ENCODE data around the gene GGCX. TPM values are rescaled to one million over a fixed set of nuclear protein-coding genes. Genes with fewer than 3 reads are reported as not detected.

The GGCX gene
- 14.1 and 36.9 TPM in 2 replicates for polyA plus RNA-seq

GRCh38 chr2:85561280-85562212 lies at the start of gene GGCX:
TSS of gene GGCX (minus strand) at chr2:85561493. CDS start at chr2:85561428, 65 bp downstream.

GRCh38 chr2:85602476-85603234 lies 41.4 kb upstream of the GGCX start, which contains the start of gene TMEM150A:
TSS of gene TMEM150A (minus strand) at chr2:85602698. CDS start at chr2:85601948, 750 bp downstream.

GRCh38 chr2:85595301-85596025 lies 34.2 kb upstream of the GGCX start, which contains the start of gene RNF181:
TSS of gene RNF181 (plus strand) at chr2:85595745. CDS start at chr2:85595764, 19 bp downstream.

GRCh38 chr2:85584354-85584856 lies 23.1 kb upstream of the GGCX start, which contains the start of gene VAMP5:
TSS of gene VAMP5 (plus strand) at chr2:85584431. CDS start at chr2:85584491, 60 bp downstream.

GRCh38 chr2:85577386-85578242 lies 16.3 kb upstream of the GGCX start, which contains the start of gene VAMP8:
TSS of gene VAMP8 (plus strand) at chr2:85577586. CDS start at chr2:85577647, 61 bp downstream.

GRCh38 chr2:85538507-85539360 lies 22.6 kb downstream of the GGCX start, which contains the start of gene MAT2A:
TSS of gene MAT2A (plus strand) at chr2:85539168. CDS start at chr2:85539288, 120 bp downstream.

Other genes with a start within 250 kb of the GGCX start
- gene TGOLN2, start 233.5 kb downstream of the GGCX start, polyA plus RNA-seq: 48.7 and 57.9 TPM in 2 replicates
- 7.1 and 8.2 TPM in 2 replicates for gene RETSAT, start 207.0 kb downstream of the GGCX start, polyA plus RNA-seq
- 2.1 and 4.9 TPM in 2 replicates for gene ELMOD3, start 206.7 kb downstream of the GGCX start, polyA plus RNA-seq
- 0.65 TPM in 1 of 2 replicates, not detected in the other for gene CAPG, start 151.1 kb downstream of the GGCX start, polyA plus RNA-seq
- gene SH2D6, start 142.8 kb downstream of the GGCX start, polyA plus RNA-seq: not detected in 2 replicates
- gene MAT2A, start 22.3 kb downstream of the GGCX start, polyA plus RNA-seq: 56.5 and 69.3 TPM in 2 replicates
- gene VAMP8, start 16.1 kb upstream of the GGCX start, polyA plus RNA-seq: 1.6 and 7.8 TPM in 2 replicates
- 8.0 and 12.1 TPM in 2 replicates for gene VAMP5, start 22.9 kb upstream of the GGCX start, polyA plus RNA-seq
- gene RNF181, start 34.3 kb upstream of the GGCX start, polyA plus RNA-seq: 243 and 314 TPM in 2 replicates
- gene TMEM150A, start 41.2 kb upstream of the GGCX start, polyA plus RNA-seq: 0.46 TPM in 1 of 2 replicates, not detected in the other
- 2.0 and 3.1 TPM in 2 replicates for gene C2orf68, start 50.6 kb upstream of the GGCX start, polyA plus RNA-seq
- 23.5 and 28.5 TPM in 2 replicates for gene USP39, start 54.7 kb upstream of the GGCX start, polyA plus RNA-seq
- not detected in 2 replicates for gene SFTPB, start 106.7 kb upstream of the GGCX start, polyA plus RNA-seq
- not detected in 2 replicates for gene GNLY, start 132.9 kb upstream of the GGCX start, polyA plus RNA-seq
- gene ATOH8, start 192.5 kb upstream of the GGCX start, polyA plus RNA-seq: not detected in 2 replicates